Metanephros (tissue), 1 donor: Measurements from ENCODE around the gene FAM47B. TPM values are rescaled to one million over a fixed set of nuclear protein-coding genes. Genes with fewer than 3 reads are reported as not detected.

Experiments
- total RNA-seq: library from RNA; depleted of rRNA; stranded (reverse); fragments of >200 nt; gene quantifications from one replicate; pipeline ENCODE4 v1.2.3, GENCODE V29; 2014

FAM47B gene
- not detected for total RNA-seq

DNA sequence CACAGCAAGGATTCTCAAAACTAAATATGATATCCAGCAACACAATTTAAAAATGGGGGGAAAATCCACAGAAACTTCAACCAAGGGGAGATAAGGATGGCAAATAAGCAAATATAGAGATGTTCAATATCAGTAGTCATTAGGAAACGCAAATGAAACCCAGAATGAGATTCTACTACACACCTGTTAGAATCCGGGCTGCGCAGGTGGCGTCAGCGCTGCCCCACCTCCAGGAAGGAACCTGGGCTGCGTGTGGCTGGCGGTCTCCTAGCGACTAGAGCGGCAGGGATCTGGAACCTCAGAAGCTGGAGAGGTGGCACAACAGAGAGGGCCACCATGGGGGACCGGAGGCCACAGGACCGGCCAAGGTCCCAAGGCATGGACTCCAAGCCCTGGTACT, at the start of gene FAM47B:
TSS of gene FAM47B (plus strand) at position 301 of the 400 bp plus-strand sequence. CDS start at position 337, 36 bp downstream.

